Measurements from ENCODE around the gene MMP15.

The MMP15 gene

DNA sequence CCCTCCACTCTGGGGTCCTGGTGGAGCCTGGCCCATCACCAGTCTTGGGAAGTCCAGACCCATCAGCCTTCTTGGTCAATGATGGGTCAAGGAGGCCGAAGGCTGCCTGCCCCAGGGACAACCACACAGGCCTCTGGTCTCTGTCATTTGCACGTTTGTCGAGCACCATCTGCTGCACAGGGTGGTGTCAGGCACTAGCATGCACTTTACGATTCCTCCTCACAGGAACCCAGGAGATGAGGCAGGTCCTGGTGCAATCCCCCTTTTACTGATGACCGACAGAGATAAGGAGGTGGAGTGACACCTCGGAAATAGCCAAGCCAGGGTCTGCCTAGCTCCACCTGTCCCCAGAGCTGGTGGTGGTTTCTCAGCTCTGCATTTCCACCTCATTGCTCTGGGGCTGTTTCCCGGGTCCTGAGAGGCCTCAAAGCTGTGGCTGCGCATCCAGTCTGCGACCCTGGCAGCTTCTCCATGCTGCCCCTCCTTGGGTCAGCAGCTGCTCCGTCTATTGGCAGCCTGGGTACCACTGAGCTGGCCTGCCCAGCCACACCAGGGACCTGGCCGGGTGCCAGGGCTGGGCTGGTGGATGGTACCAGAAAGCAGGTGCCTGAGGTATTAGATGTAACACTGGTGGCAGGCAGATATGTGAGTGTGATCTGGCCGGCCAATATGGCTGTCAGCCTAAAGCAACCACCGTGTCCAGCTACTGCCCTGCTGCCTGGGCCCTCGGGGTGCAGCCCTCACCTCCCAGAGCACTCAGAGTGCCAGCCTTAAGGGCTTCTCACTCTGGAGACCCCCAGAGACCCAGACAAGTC is 10.0 kb downstream of the MMP15 start:
- no peak for DNase-seq

DNA sequence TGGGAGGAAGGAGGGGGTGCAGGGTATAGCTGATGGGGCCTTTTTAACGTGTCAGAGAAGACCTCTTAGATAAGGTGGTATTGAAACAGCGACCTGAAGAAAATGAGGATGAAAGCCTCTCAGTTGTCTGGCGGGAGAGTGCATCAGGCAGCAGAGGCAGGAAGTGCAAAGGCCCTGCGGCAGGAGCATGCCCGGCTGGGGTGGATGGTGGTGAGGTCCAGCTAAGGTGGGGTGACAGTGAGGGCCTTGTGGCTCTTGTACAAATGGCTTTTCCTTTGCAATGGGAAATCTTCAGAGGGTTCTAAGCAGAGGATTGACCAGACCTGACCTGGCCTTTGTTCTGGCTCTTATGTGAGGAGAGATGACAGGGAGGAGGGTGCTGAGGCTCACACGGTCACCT is 11.4 kb downstream of the MMP15 start:
- no peak for DNase-seq

DNA sequence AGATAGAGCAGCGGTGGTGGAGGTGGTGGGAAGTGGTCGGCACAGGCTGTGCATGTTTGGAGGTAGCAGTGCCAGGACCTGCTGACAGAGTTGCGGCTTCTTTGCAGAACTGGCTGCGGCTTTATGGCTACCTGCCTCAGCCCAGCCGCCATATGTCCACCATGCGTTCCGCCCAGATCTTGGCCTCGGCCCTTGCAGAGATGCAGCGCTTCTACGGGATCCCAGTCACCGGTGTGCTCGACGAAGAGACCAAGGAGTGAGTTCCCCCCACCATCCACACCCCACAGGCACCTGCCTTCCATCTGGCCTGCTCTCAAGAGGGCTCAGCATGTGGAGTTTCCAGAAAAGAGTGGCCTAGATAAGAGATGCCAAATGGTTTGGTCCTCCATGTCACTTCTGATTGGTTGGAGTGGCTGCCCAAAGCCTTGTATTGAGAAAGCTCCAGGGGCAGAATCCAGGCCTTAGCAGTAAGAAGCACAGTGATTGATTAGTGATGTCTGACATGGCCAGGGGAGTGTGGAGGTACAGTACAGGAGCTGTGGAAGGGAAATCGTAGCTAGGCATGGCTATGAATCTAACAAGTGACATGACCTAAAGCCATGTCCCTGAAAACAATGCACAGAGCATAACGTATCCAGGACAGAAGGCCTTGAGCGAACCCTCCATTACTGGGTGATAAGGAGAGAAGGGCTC is 12.0 kb downstream of the MMP15 start:
- DNase-seq, result no peak

DNA sequence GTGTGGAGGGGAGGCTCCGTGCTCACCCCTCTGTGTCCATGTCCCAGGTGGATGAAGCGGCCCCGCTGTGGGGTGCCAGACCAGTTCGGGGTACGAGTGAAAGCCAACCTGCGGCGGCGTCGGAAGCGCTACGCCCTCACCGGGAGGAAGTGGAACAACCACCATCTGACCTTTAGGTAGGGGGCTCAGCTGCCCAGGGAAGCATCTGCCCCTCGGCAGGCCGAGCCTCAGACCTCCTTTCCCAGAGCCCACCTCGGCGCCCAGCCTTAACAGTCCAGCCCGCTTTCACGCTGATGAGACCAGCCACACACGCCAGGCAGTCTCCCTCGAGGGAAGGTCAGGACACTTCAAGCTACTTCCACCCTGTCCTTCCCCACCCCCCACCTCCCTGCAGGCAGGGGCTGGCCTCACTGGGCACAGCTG is 12.7 kb downstream of the MMP15 start:
- no peak for DNase-seq

DNA sequence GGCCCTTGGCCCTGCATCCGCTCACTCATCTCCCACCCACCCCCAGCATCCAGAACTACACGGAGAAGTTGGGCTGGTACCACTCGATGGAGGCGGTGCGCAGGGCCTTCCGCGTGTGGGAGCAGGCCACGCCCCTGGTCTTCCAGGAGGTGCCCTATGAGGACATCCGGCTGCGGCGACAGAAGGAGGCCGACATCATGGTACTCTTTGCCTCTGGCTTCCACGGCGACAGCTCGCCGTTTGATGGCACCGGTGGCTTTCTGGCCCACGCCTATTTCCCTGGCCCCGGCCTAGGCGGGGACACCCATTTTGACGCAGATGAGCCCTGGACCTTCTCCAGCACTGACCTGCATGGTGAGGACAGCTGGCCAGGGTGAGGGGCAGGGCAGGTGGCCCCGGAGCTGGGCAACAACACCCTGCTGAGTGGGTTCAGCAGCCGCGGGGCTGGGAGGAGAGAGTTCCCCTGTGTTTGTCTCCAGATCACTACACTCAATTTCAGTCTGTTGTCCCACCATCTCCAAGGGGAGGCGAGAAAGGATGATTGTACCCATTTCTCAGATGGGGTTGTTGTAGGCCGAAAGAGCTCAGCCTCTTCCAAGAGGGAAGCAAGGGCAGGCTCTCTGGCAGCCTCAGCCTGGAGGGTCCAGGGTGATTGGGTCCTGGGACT is 14.4 kb downstream of the MMP15 start:
- no peak for DNase-seq

DNA sequence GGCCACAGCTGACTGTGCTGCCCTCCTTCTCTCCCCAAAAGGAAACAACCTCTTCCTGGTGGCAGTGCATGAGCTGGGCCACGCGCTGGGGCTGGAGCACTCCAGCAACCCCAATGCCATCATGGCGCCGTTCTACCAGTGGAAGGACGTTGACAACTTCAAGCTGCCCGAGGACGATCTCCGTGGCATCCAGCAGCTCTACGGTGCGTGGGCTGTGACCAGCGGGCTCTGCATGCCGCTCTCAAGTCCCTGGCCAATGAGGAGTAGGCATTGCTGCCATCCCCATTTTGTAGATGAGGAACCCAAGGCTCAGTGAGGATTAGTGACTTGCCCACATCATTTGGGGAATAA is 14.9 kb downstream of the MMP15 start:
- DNase-seq, result no peak

DNA sequence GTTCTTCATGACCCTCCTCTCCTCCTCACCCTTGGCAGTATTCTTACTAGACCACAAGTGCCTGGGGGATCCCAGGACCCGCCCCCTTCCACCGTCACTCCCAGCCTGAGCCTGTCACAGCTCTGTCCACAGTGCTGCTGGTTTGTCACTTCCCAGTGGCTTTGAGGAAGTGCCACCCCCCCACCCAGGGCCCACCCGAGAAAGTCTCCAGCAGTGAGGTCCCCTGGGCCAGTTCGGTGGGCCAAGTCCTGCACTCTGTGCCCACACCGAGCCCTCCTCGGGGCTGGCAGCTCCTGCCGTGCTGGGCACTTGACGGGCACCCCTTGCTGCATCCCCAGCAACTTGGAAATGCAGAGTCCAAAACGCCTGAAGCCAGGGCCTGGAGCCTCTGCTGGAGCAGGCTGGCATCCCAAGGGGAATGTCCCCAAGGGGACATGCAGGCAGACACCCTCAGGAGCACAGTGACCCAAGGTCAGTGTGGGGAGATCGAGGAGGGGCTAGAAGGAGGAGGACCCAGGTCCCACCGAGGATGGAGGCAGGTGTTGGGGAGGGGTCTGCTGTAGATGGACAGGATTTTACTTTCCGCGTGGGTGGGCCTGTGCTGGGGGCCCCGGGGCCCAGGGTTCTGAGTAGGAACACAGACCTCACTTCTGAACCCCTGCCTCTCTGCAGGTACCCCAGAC is 15.5 kb downstream of the MMP15 start:
- DNase-seq, result no peak

DNA sequence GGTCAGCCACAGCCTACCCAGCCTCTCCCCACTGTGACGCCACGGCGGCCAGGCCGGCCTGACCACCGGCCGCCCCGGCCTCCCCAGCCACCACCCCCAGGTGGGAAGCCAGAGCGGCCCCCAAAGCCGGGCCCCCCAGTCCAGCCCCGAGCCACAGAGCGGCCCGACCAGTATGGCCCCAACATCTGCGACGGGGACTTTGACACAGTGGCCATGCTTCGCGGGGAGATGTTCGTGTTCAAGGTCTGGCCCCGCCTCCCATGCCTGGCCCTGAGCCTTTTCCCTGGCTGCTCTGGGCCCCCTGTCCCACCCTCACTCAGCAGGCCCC is 16.0 kb downstream of the MMP15 start:
- no peak for DNase-seq

DNA sequence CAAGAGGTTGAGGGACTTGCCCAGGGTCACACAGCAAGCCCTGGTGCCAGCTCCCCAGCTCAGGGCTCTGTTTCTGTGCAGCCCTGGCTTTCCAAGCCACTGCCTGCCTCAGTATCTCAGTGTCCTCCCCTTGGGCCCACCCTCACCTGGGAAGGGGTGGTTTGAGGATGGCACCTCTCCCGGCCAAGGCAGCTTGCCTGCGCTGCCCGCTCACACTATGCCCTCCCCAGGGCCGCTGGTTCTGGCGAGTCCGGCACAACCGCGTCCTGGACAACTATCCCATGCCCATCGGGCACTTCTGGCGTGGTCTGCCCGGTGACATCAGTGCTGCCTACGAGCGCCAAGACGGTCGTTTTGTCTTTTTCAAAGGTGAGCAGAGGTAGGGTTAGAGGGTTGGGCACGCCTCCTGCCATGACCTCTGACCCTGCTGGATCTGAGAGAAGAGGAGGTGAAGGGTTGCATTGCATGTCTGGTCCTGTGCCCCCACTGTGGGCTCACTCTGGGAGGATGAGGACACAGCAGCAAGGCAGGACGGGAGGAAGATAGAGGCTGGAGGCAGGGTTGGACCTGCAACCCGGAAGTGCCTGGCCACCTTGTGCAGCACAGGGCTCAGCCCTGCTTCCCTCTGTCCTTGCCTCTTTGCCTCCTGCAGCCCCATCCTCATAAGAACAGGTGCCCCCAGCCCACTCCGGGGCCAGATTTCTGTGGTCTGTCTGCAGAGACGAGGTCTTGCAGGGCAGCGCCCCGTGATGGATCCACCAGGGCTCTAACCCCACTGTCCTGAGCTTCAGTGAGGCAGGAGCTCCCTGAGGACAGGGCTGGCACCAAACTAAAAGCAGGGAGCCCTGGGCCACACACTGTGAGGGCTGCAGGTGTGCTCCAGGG is 16.7 kb downstream of the MMP15 start:
- no peak for DNase-seq

DNA sequence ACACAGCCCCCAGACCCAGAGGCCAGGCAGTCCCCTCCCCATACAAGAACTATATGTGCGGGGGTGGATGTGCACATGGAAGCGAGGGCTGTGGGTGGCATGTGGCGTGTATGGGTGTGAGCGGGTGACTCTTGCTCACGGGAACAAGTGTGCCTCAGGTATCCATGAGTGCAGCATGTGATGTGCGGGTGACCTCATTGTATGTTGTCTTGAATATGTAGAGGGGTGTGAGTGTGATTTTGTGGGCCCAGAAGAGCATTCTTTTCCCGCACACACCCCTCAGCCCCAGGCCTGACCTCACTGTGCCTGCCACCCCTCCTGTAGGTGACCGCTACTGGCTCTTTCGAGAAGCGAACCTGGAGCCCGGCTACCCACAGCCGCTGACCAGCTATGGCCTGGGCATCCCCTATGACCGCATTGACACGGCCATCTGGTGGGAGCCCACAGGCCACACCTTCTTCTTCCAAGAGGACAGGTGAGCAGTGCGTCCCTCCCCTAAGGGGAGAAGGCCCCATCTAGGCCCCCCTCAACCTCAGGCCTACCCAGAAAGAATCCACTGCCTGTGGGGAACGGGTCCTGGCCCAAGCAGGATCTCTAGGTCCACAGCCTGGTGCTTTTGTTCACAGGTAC is 17.4 kb downstream of the MMP15 start:
- no peak for DNase-seq

DNA sequence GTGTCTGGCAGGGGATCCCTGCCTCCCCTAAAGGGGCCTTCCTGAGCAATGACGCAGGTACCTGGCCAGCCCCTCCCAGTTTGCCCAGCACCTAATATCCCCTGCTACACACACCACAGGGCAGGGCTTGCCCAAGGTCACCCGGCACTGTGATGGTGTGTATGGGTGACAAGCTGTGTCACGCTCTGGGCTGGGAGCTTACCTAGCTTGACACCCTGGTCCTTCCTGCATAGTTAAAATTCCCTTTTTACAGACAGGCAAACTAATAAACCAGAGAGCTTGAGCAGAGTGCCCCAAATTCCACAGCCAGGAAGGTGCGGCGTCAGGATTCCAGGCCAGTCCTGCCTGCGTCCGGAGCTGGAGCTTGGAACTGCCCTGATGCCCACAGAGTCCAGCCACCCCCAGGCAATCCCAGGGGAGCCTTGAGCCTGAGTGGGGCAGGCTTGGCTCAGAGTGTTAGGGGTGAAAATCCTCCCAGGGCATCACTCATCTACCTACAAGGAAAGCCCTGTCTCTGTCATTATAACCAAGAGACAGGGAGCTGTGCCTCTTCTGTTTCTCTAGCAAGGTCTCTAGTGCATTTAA is 18.1 kb downstream of the MMP15 start:
- no peak for DNase-seq

DNA sequence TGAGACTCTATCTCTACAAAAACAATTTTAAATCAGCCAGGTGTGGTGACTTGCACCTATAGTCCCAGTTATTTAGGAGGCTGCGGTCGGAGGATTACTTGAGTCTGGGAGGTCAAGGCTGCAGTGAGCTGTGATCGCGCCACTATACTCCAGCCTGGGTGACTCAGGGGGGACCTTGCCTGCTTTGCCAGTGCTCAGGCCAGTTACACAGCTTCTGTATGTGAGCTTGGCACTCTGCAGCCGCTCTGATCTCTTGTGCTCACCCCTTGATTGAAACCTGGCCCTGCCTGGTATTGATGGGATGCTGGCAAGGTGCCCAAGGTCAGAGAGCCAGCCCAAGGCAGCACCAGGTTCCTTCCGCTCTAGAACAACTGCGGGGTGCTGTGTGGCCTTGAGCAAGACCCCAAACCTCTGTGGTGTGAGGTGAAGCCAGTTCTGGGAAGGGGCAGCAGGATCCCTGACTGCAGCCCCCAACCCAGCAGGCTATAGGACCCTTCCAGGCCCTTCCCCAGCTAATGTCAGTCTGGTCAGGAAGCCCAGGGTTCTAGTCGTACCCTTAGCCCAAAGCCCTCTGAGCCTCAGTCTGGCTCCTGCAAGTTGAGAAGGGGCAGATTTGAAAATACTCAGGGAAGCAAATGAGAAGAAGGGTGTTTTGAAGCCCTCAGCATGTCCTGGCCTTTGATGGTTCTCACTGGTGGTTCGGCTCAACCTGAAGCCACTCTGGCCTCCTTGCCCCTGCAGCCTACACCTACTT is 18.9 kb downstream of the MMP15 start:
- no peak for DNase-seq

DNA sequence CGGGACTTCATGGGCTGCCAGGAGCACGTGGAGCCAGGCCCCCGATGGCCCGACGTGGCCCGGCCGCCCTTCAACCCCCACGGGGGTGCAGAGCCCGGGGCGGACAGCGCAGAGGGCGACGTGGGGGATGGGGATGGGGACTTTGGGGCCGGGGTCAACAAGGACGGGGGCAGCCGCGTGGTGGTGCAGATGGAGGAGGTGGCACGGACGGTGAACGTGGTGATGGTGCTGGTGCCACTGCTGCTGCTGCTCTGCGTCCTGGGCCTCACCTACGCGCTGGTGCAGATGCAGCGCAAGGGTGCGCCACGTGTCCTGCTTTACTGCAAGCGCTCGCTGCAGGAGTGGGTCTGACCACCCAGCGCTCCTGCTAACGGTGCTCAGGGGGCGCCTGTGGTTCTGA is 19.5 kb downstream of the MMP15 start:
- no peak for DNase-seq

DNA sequence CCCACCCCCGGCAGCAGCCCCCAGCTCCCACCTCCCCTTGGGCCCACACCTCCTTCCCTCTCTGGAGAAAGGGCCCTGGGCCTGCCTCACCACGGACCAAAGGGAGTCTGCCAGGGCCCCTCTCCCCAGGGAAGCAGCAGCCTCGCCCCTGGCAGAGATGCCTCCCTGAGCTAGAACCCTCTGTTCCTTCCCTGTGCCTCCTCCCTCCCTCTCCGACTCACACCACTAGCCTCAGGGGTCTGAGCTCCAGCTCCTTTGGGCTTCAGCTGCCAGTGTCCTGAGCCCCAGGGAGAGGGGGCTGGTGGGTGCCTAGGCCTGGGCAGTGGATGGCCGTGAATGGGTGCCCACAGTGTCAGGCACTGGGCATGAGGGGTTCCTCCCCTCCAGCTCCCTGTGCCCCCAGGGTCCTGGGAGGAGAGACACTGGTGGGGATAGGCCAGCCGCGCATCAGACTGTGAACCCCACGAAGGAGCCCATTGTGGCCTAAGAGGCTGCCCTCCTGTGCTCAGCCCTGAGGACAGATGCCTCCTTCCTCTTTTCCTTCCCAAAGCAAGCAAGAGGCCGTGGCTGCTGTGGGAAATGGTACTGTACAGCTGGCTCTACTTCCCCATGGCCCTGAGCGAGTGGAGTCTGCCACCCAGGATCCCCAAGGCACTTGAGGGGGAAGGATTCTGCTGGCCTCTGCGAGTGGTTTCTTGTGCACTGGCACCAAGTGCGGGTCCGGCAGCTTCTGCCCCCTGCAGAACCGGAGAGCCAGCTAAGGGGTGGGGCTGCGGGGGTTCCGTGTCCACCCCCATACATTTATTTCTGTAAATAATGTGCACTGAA is 20.7 kb downstream of the MMP15 start:
- peak; percentile 7 to 52 for DNase-seq

DNA sequence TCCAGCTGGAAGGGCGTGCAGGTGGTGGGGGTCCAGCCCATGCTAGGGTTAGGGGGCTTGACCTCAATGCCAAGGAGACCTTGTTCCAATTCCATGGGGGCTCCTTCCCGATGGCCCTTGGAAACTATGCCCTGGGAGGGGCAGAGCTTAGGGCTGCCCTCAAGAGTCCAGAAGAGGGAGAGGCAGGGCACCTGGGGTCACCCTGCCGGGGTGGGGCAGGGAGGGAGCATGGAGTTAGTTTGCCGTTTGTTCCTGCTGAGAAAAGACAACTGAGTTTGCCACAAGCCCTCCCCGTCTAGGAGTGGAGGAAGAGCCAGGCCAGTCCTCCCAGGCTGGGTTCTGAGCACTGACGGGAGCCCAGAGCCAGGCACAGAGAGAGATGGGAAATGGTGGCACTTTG is 21.4 kb downstream of the MMP15 start:
- no peak for DNase-seq

DNA sequence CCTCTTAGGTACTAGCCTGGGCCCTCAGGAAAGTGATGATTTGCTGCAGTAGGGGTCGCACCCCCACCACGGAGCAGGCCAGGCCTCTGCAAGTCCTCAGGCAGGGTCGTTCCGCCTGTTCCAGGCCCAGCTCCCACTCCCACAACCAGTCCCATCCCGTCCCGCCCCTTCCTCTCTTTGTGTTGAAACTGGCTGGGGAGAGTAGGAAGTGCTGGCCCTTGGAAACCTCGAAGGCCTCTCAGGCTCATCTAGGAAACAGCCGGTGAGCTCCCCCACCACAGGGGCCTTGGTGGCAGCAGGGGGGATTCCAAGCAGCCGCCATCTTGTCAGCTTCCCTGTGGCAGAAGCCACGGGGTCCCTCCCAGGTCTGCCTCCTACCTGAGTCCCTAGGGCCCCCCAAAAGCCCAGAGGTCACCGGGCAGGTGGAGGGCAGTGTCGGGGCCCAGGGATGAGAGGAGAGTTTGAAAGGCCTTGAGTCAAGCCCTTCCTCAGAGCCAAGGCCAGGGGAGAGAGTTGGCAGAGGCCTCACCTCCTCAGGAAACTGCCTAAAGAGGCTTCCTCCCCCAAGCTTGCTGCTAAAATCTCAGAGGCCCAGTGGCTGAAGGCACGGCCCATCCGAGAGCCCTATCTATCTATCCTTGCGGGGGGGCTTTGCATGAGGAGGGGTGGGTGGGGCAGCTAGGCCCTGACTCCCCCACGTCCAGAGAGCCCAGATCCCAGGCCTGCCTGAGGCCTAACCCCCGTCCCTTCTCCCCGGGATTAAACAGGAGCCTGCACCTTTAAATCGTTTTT is 22.2 kb downstream of the MMP15 start:
- no peak for DNase-seq

DNA sequence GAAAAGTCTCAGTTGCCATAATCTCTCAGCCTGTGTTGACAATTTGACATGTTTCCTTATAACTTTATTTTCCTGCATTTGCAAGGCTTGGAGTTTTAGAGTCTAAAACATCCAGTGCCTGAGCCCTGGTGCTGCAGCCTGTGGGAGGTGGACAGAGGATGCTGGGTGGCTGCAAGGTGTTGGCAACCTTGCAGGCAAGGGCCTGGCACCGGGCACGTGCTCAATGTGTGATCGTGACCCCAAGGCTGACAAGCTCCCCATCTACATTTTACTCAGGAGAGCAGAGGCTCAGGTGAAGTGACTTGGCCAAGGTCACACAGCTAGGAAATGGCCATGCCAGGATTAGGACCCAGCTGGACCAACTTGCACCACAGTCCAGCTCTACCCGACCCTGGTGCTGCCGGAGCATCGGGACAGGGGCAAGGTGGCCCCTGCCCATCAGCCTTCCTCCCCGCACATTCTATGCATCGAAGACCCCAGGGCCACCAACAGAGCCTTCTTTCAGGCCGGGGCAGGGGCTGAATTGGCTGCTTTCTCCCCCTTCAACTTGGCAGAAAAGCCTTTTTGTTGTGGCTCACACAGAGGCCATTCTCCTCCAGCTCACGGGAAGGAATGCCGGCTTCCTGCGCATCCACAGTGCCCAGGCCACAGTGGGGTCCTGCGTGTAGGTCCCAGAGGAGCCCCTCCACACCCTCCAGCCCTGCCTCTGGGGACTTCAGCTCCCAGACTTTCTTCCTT is 23.1 kb downstream of the MMP15 start:
- no peak for DNase-seq
